OCI-LY1 (cell line): ENCODE measurements around the gene LIN28B.
"Not testable (repeated sequence)": the region's sequence is repeated elsewhere in the genome, so short reads cannot be mapped to it uniquely, and the experiment has no call there.

Experiments used
- CTCF ChIP-seq: fragments of 200-600 bp; sonication (generic), shearing (Covaris generic); IDR thresholded peaks from 2 replicates; pipeline ENCODE4 v1.5.1; 2017; ENCODE audit warnings: mild to moderate bottlenecking, antibody characterized with exemption, low read length, moderate library complexity, mixed read lengths
- EZH2 ChIP-seq: fragments of 200-600 bp; sonication (generic), shearing (Covaris generic); IDR thresholded peaks from 2 replicates; pipeline ENCODE4 v1.8.0; 2017; ENCODE audit warnings: borderline replicate concordance, mixed run types, mild to moderate bottlenecking, antibody characterized with exemption, low read length, moderate library complexity, mixed read lengths

- TF ChIP-seq CTCF, EZH2: not testable (repeated sequence)
Observed at GRCh38 chr6:104985875-104986274, 29.0 kb downstream of the LIN28B start.
